Osteocyte (in vitro differentiated cells): ENCODE measurements around the gene FRMD3. TPM values are rescaled to one million over a fixed set of nuclear protein-coding genes. Genes with fewer than 3 reads are reported as not detected.

ENCODE experiments used
- DNase-seq: peaks from one replicate; pipeline ENCODE4 v3.0.0; 2021; ENCODE audit warnings: mixed read lengths; ENCODE audit not compliant: unreplicated experiment; ENCODE audit errors: extremely low spot score
- H3K27ac Mint-ChIP-seq: one replicate; pipeline ENCODE4 v1.8.0; 2021; ENCODE audit warnings: mild to moderate bottlenecking, mixed read lengths; ENCODE audit not compliant: unreplicated experiment
- H3K27me3 Mint-ChIP-seq: one replicate; pipeline ENCODE4 v1.8.0; 2021; ENCODE audit warnings: mixed read lengths; ENCODE audit not compliant: unreplicated experiment
- H3K36me3 Mint-ChIP-seq: one replicate; pipeline ENCODE4 v1.8.0; 2021; ENCODE audit warnings: mixed read lengths; ENCODE audit not compliant: unreplicated experiment
- H3K4me1 Mint-ChIP-seq: one replicate; pipeline ENCODE4 v1.8.0; 2021; ENCODE audit warnings: mixed read lengths; ENCODE audit not compliant: unreplicated experiment
- H3K4me3 Mint-ChIP-seq: one replicate; pipeline ENCODE4 v1.8.0; 2021; ENCODE audit warnings: mild to moderate bottlenecking, moderate library complexity, mixed read lengths; ENCODE audit not compliant: unreplicated experiment
- H3K9me3 Mint-ChIP-seq: one replicate; pipeline ENCODE4 v1.8.0; 2021; ENCODE audit warnings: mixed read lengths; ENCODE audit not compliant: unreplicated experiment
- CTCF ChIP-seq: fragments of 200-600 bp; sonication (generic); IDR thresholded peaks from 2 replicates; pipeline ENCODE4 v1.5.0; 2021; ENCODE audit warnings: antibody characterized with exemption, mild to moderate bottlenecking, moderate library complexity
- total RNA-seq: library from RNA; stranded (reverse); gene quantifications from 2 replicates; pipeline ENCODE4 v1.2.1, GENCODE V29; 2021

FRMD3 gene
- total RNA-seq, 1 donor from 2014 or later, result 0.35 TPM

- Mint-ChIP-seq H3K27me3 (no peaks in the 10 kb centered on the region), H3K4me3 (no peak overlapping the region), H3K36me3 (no peaks in the 10 kb centered on the region), H3K27ac (no peak overlapping the region), H3K9me3 (peaks cover 4% of the 10 kb centered on the region), H3K4me1 (peaks cover 1% of the 10 kb centered on the region)
- DNase-seq, result no peak
- TF ChIP-seq CTCF, result no peak
Measured at GRCh38 chr9:83491995-83492394, 46.2 kb downstream of the FRMD3 start.

- no peak for DNase-seq
- Mint-ChIP-seq H3K27me3 (no peaks in the 10 kb centered on the region), H3K27ac (no peak overlapping the region), H3K4me1 (peaks cover 1% of the 10 kb centered on the region), H3K36me3 (no peaks in the 10 kb centered on the region), H3K9me3 (peaks cover 4% of the 10 kb centered on the region), H3K4me3 (no peak overlapping the region)
- no peak for TF ChIP-seq CTCF
Measured at GRCh38 chr9:83491413-83491812, 46.8 kb downstream of the FRMD3 start.

- H3K27me3 Mint-ChIP-seq, result no peaks in the 10 kb centered on the region
- DNase-seq, result no peak
- no peaks in the 10 kb centered on the region for H3K36me3 Mint-ChIP-seq
- no peak for TF ChIP-seq CTCF
- peaks cover 1% of the 10 kb centered on the region for H3K4me1 Mint-ChIP-seq
- no peak overlapping the region for H3K4me3 Mint-ChIP-seq
- peaks cover 4% of the 10 kb centered on the region for H3K9me3 Mint-ChIP-seq
- H3K27ac Mint-ChIP-seq, result no peak overlapping the region
Measured at GRCh38 chr9:83489961-83490360, 48.2 kb downstream of the FRMD3 start.

- H3K27ac Mint-ChIP-seq, result no peak overlapping the region
- H3K27me3 Mint-ChIP-seq, result no peaks in the 10 kb centered on the region
- H3K9me3 Mint-ChIP-seq, result peaks cover 8% of the 10 kb centered on the region
- no peaks in the 10 kb centered on the region for H3K36me3 Mint-ChIP-seq
- no peak for TF ChIP-seq CTCF
- H3K4me1 Mint-ChIP-seq, result no peaks in the 10 kb centered on the region
- no peak for DNase-seq
- no peak overlapping the region for H3K4me3 Mint-ChIP-seq
Measured at GRCh38 chr9:83484990-83485389, 53.2 kb downstream of the FRMD3 start.

GRCh38 chr9:83483223-83483622 is 55.0 kb downstream of the FRMD3 start:
- Mint-ChIP-seq H3K4me1 (no peaks in the 10 kb centered on the region), H3K4me3 (no peak overlapping the region), H3K27me3 (no peaks in the 10 kb centered on the region), H3K9me3 (peaks cover 4% of the 10 kb centered on the region), H3K36me3 (no peaks in the 10 kb centered on the region), H3K27ac (no peak overlapping the region)
- no peak for DNase-seq
- TF ChIP-seq CTCF, result no peak
